ENCODE measurements around the gene PTGES3L.

PTGES3L gene

GRCh38 chr17:42979511-42980273 lies at the start of gene PTGES3L:
PTGES3L (minus strand) TSS chr17:42980080; CDS start chr17:42980053, 27 bp downstream.
- DNase-seq (ENCODE audit: low read depth, low spot score): peak; percentile 87

GRCh38 chr17:43028221-43028861 lies 48.5 kb upstream of the PTGES3L start:
- no peak for DNase-seq (ENCODE audit: low read depth, low spot score)

- DNase-seq (ENCODE audit: low read depth, low spot score): no peak
Measured at GRCh38 chr17:43027091-43028032, 47.5 kb upstream of the PTGES3L start.

GRCh38 chr17:43026595-43026994 lies 46.7 kb upstream of the PTGES3L start:
- no peak for DNase-seq (ENCODE audit: low read depth, low spot score)

- no peak for DNase-seq (ENCODE audit: low read depth, low spot score)
Measured at GRCh38 chr17:43025766-43026537, 46.1 kb upstream of the PTGES3L start.

- DNase-seq (ENCODE audit: low read depth, low spot score): no peak
Measured at GRCh38 chr17:43025290-43025657, 45.4 kb upstream of the PTGES3L start.

GRCh38 chr17:43024407-43025289 lies 44.8 kb upstream of the PTGES3L start, which contains the start of gene RND2:
RND2 (plus strand) TSS chr17:43025231; CDS start chr17:43025348, 117 bp downstream.
- peak; percentile 98 for DNase-seq (ENCODE audit: low read depth, low spot score)

GRCh38 chr17:43021741-43022512 lies 42.0 kb upstream of the PTGES3L start, which contains the start of gene VAT1:
VAT1 (minus strand) TSS chr17:43022385; CDS start chr17:43022322, 63 bp downstream.
- DNase-seq (ENCODE audit: low read depth, low spot score): peak; percentile 94

GRCh38 chr17:43020789-43021740 lies 41.2 kb upstream of the PTGES3L start:
- peak; percentile 79 for DNase-seq (ENCODE audit: low read depth, low spot score)

GRCh38 chr17:43020030-43020621 lies 40.2 kb upstream of the PTGES3L start:
- DNase-seq (ENCODE audit: low read depth, low spot score): peak; percentile 81

- no peak for DNase-seq (ENCODE audit: low read depth, low spot score)
Measured at GRCh38 chr17:43019418-43019817, 39.5 kb upstream of the PTGES3L start.

GRCh38 chr17:43018932-43019331 lies 39.1 kb upstream of the PTGES3L start:
- DNase-seq (ENCODE audit: low read depth, low spot score): no peak

GRCh38 chr17:43018008-43018853 lies 38.4 kb upstream of the PTGES3L start:
- DNase-seq (ENCODE audit: low read depth, low spot score): peak; percentile 51

- no peak for DNase-seq (ENCODE audit: low read depth, low spot score)
Measured at GRCh38 chr17:43016216-43016615, 36.3 kb upstream of the PTGES3L start.

- no peak for DNase-seq (ENCODE audit: low read depth, low spot score)
Measured at GRCh38 chr17:43015579-43015978, 35.7 kb upstream of the PTGES3L start.

- DNase-seq (ENCODE audit: low read depth, low spot score): no peak
Measured at GRCh38 chr17:43014649-43015542, 35.0 kb upstream of the PTGES3L start.

Data from ELF-1 (cell line).